ENCODE results near the gene ISG20L2. TPM values are rescaled to one million over a fixed set of nuclear protein-coding genes. Genes with fewer than 3 reads are reported as not detected.
A peak's percentile ranks its signal among the peaks of the same experiment; 100 is the strongest.

Gene ISG20L2
- total RNA-seq, 4 donors from 2014 or later: 22.3 to 32.8 (median 28.4) TPM

DNA sequence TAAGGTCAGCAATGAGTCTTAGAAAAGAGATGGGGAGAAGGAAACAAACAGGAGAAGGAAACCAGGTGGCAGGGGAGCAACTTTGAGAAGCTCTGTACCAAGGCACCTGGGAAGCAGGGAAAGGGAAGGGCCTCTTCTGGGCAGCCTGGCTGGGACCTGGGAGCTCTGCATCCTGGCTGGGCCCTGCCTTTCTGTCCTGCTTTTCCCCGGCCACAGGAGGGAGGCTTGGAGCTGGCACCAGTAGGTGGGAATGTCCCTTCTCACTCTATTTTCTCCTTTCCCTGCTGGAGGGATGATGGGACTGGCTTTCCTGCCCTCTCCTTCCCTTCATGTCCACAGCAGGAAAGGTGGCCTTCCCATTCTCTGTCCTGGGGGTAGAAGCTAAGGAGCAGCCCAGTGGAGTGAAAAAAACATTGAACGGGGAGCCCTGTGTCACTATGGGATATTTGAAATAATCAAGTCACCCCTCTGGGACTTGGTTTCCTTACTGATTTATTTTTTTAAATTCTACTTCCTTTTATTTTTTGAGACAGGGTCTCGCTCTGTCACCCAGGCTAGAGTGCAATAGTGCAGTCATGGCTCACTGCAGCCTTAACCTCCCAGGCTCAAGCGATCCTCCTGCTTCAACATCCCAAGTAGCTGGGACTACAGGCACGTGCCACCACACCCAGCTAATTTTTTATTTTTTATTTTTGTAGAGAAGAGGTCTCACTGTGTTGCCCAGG, 46.2 kb downstream of the ISG20L2 start:
- Histone ChIP-seq H3K36me3 (no peaks in the 10 kb centered on the region), H3K27ac (no peak overlapping the region), H3K27me3 (peaks cover 0 to 89% (median 0%) of the 10 kb centered on the region in 4 donors), H3K4me3 (no peak overlapping the region), H3K9me3 (no peaks in the 10 kb centered on the region), H3K4me1 (peaks cover 2 to 25% (median 2%) of the 10 kb centered on the region in 3 donors)
- intact Hi-C loops (cut with DNase I): no loop called here
- no peak for DNase-seq
- TF ChIP-seq, protein P1, sequence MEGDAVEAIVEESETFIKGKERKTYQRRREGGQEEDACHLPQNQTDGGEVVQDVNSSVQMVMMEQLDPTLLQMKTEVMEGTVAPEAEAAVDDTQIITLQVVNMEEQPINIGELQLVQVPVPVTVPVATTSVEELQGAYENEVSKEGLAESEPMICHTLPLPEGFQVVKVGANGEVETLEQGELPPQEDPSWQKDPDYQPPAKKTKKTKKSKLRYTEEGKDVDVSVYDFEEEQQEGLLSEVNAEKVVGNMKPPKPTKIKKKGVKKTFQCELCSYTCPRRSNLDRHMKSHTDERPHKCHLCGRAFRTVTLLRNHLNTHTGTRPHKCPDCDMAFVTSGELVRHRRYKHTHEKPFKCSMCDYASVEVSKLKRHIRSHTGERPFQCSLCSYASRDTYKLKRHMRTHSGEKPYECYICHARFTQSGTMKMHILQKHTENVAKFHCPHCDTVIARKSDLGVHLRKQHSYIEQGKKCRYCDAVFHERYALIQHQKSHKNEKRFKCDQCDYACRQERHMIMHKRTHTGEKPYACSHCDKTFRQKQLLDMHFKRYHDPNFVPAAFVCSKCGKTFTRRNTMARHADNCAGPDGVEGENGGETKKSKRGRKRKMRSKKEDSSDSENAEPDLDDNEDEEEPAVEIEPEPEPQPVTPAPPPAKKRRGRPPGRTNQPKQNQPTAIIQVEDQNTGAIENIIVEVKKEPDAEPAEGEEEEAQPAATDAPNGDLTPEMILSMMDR (IDR thresholded peaks at IDR 0.05): no peak
- no peak for TF ChIP-seq POLR2A (IDR thresholded peaks at IDR 0.05)
- WGBS, 2 donors: 60 to 66% methylated on average over 5 of the region's 5 CpGs

DNA sequence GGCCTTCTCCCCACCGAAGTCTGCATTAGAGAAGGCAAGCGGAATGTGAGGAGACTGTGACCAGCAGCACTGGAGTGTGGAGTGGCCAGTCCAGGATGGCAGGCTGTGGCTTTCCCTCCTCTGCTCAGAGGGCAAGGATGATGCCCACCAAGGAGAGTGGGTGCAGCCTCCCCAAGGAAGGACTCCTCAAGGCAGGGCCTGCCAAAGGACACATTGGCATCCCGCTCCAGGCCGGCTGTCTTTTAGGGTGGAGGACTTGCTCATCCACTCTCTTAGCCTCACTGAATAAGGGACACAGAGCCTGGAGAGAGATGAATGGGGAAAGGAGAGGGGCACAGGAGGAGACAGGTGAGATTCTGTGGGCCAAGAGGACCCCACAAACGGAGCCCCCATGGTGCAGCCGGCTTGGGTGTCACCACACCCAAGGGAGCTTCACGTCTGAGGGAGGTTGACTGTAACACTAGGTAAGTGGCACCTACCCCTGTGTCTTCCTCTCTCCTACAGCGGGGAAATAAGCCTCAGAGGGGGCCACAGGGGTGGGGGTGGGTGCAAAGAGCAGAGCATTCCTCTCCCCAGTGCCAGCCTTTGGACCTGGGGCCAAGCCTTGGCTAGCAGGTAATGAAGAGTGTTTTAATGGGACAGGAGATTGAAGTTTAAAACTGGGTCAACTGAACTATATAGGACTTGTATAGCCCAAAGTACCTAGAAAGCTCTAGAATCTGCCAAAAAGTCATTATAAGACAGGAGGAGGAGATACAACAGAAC, 47.2 kb downstream of the ISG20L2 start:
- intact Hi-C loops (cut with DNase I): no loop called here
- TF ChIP-seq, protein P1 (IDR thresholded peaks at IDR 0.05): no peak
- TF ChIP-seq POLR2A (IDR thresholded peaks at IDR 0.05): no peak
- Histone ChIP-seq H3K4me1 (peaks cover 9 to 33% (median 11%) of the 10 kb centered on the region in 3 donors), H3K27ac (no peak overlapping the region), H3K27me3 (peaks cover 0 to 91% (median 0%) of the 10 kb centered on the region in 4 donors), H3K4me3 (no peak overlapping the region), H3K9me3 (no peaks in the 10 kb centered on the region), H3K36me3 (no peaks in the 10 kb centered on the region)
- DNase-seq: no peak
- WGBS, 2 donors: 70 to 79% methylated on average over 5 to 6 of the region's 8 CpGs

DNA sequence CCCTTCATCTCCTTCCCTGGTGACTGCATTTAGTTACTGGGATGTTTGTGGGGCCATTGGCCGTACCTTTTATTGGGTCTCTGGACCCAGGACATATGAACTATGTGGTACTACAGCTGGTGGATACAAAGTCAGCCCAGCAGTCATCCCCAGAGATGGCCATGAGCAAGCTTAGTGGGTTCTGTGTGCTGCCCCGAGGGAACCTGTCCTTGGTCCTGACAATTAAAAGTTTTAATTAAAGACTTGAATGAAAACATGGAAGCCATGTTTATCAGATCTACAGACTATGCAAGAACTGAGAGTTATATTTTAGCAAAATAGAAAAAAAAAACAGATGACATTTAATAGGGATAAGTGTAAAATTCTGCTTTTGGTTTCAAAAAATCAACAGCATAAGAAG, 48.5 kb downstream of the ISG20L2 start:
- no peak for TF ChIP-seq POLR2A (IDR thresholded peaks at IDR 0.05)
- TF ChIP-seq, protein P1 (IDR thresholded peaks at IDR 0.05): no peak

DNA sequence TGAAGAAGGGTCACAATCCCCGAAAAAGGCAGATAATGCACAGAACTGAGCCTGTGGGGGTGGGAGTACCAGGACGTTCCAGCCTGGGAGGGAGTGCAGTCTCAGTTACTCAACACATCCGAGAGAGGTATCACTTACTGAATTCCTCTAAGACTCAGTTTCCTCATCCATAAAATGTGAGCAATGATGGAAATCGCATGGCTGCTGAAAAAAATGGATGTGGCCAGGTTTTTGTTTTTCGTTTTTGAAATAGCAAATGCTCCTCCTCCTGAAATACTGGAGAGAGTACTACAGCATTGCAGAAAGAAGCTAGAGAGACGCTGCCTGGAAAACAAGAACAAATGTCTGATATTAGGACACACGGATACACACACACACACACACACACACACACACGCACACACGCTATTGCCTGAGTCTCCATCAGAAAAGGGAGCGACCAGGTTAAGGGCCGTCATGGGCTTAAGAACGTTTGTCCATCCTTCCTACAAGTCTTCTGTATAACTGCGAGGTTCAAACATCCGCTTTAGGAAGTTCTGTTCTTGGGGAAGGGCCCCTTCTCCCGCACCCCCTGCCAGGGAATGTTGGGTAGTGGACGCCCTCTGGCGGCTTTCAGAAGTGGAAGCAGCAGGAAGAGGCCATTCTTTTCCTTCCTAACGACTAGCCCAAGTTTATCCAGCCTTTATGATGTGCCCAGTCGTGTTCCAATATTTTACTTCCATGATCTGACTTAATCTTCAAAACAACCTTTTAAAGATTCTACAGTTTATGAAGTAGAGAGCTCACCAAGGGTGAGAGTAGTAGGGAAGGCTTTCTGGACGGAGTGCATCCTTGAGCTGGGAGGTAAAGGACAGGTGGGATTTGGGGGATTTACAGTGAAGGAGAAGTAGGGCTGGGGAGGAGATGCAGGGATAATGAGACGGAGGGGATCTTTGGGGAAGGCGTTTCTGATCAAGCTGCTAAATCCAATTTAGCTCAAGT, 50.7 kb downstream of the ISG20L2 start:
- 3% methylated on average over 21 to 22 of the region's 22 CpGs for WGBS, 2 donors
- no peak for DNase-seq
- Histone ChIP-seq H3K4me3 (peak overlapping the region; percentile 13 to 62 (median 43)), H3K36me3 (peaks cover 0 to under 1% (median 0%) of the 10 kb centered on the region in 3 donors), H3K27me3 (peaks cover 0 to 93% (median 0%) of the 10 kb centered on the region in 4 donors), H3K4me1 (peaks cover 13 to 45% (median 21%) of the 10 kb centered on the region in 3 donors), H3K9me3 (no peaks in the 10 kb centered on the region), H3K27ac (peak overlapping the region in 3 of 4 donors; percentile 63 to 76 (median 67))
- intact Hi-C loops (cut with DNase I): no loop called here
- TF ChIP-seq, protein P1 (IDR thresholded peaks at IDR 0.05): peak; percentile 72 to 89 (median 78)
- no peak for TF ChIP-seq POLR2A (IDR thresholded peaks at IDR 0.05)

More for the DNA sequence above, 48.5 kb downstream of the ISG20L2 start:
- intact Hi-C loops (cut with DNase I): no loop called here
- Histone ChIP-seq H3K27ac (no peak overlapping the region), H3K27me3 (peaks cover 0 to 91% (median 0%) of the 10 kb centered on the region in 4 donors), H3K36me3 (no peaks in the 10 kb centered on the region), H3K9me3 (no peaks in the 10 kb centered on the region), H3K4me1 (peaks cover 13 to 44% (median 18%) of the 10 kb centered on the region in 3 donors), H3K4me3 (no peak overlapping the region)
- DNase-seq: no peak
- WGBS, 2 donors: 43 to 48% methylated on average over 1 to 2 of the region's 2 CpGs

All from esophagus squamous epithelium (tissue), 5 donors.